IPS-NIHi11 (cell line): ENCODE data around the gene PRKG1.

Experiments
- DNase-seq: peaks from one replicate; pipeline ENCODE4 v3.0.0; 2012; ENCODE audit warnings: mixed read lengths, low spot score

PRKG1 gene

GRCh38 chr10:51599647-51600046 is 525.4 kb downstream of the PRKG1 start:
- no peak for DNase-seq

DNA sequence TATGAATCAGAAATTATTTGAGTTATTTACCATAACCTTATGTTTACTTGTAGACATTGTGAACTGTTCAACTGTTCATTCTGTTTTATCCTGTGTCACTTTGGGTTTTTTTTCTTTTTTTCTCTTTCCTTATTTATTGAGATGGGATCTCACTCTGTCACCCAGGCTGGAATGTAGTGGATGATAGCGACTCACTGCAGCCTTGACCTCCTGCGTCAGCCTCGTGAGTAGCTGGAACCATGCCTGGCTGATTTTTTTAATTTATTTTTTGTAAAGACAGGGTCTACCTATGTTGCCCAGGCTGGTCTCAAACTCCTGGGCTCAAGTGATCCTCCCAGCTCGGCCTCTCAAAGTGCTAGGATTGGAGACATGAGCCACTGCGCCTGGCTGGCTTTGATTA is 528.0 kb downstream of the PRKG1 start:
- DNase-seq: no peak

DNA sequence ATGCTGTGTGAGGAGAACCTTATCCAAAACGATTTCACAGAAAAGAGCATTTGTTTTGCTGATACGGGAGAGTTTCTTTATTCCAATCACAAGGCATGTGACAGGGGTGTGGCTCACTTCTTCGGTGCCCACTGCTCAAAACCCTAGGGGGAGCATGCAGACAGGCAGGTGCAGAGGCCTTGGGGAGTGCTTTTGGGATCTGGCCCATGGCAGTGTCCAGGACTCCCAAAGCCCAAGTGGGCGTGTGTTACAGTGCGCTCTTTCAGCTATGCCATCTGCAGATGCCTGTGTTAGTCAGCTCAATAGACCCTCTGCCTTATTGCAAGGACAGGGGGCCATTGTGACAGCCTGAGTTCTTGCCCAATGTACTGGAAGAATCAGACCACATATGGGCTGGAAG is 530.3 kb downstream of the PRKG1 start:
- DNase-seq: no peak

DNA sequence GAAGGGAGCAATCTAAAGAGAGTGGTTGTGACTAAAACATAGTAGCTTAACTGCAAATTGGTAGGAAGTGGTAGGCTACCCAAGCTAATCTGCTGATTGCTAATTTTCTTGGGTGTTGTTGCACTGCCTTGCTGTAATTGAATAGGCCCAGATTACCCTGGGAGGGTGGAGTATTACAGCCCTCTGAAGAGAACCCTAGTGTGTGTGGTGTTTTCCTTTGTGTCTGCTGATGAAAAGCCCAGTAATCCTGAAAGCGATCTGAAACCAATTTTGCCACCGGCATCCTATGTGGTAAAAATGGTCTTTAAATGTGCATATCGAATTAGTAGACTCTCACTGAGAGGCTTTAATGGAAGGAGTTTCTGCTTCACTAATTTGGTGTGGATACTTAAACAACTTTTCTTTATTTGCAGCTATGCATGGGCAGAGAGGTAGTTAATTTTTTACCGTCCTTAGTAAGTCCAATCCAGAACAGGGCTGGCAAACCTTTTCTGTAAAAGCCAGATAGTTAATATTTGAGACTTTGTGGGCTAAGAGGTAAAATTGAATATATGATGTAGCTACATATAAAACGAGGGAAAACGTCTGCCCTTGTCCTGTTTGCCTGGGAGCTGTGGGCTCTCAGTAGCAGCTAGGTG is 532.7 kb downstream of the PRKG1 start:
- DNase-seq: no peak

DNA sequence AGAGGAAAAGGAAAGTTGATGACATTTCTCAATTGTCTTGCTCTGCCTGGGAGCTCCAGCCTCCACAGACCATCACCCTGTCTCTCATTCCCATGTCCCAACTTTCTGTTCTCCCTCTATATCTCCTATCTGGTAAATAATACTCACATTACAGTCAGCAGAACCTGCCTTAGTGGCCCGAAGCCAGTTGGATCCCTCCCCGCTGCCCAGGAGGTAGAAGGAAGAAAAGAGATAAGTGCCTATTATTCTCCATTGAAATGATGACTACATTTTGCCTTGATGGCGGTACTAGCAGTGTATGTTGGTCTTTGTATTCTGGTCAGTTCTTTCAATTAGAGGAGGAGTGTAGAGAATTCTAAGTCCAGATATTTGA is 533.2 kb downstream of the PRKG1 start:
- DNase-seq: no peak

GRCh38 chr10:51608211-51608610 is 533.9 kb downstream of the PRKG1 start:
- DNase-seq: no peak

DNA sequence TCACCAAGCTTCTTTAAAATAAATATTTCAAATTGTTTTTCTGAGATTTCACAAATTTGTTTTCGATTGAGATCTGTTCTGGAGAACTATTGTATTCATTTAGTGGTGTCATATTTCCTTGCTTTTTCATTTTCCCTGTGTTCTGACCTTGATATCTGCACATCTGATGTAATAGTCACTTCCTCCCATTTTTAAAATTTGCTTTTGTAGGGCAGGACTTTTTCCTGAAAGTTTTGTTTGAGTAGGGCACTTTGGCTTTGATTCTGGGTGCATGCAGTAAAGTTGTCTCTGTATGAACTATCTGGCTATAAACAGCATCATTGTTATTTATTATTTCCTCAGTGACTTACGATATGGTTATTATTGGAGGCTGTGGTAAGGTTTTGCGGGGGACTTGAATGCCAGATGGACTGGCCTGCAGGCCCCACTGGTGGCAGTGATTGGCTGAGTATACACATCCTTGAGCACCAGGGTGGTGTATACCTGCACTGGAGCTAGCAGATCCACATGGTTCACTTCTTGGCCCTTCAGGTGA is 541.5 kb downstream of the PRKG1 start:
- DNase-seq: no peak

DNA sequence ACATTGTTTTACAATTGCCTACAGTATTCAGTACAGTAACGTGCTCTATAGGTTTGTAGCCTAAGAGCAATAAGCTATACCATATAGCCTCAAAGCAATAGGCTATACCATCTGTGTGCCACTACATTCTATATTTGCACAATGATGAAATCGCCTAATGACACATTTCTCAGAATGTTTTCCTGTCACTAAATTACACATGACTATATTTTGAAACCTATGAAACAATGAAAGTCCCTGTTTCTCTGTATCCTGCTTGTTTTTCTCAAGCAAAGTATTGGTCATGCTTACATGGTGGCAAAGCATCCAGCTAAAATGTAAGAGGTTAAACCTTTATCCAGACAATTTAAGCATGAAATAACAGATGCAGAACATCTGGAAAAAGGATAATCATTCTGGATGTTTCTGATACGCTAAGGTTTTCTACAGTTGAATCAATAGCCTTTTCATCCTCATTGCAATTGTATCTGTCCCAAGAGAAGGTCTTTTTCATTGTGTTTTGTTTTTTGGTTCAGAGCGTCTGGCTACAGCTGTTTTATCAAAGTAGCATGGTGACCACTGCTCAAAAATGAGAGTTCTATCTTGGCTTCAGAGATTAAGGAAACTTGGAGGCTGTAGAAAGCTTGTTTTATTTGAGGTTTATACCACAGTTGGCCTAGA is 543.4 kb downstream of the PRKG1 start:
- no peak for DNase-seq

DNA sequence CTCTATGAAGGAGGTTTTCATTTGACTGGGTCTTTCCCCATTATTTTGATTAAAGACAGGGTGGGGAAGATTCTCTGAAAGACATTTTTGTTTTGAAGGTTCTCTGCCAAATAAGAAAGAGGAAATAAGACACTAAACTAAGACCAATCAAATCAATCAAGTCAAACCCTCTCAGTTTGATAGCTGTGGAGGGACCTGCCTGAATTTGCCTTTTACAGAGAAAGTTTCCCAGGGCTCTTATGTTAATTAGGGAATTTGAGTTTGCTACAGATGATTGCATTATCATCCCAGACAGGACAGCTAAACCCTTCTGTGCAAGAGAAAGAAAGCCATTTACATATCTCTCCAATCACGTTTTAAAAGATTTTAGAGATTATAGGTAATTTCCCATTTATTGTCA is 545.1 kb downstream of the PRKG1 start:
- DNase-seq: no peak

GRCh38 chr10:51620131-51620530 is 545.8 kb downstream of the PRKG1 start:
- DNase-seq: no peak

DNA sequence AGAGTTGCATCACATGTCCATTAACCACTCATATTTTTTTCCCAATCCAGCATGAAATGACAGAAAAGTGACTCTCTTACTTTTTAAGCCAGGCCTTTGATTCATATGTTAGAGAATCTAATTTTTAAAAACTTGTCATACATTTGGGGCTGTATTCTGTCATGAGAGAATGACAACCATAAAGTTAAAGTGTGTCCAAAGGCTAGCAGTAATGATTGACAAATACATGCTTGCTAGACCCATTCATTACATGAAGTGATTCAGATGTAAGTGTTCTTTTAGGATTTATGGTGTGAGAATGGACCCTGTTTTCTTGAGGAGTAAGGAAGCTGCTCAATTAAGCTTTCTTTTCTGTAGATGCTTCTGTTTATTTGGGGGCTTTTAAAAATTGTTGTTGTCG is 549.7 kb downstream of the PRKG1 start:
- no peak for DNase-seq

DNA sequence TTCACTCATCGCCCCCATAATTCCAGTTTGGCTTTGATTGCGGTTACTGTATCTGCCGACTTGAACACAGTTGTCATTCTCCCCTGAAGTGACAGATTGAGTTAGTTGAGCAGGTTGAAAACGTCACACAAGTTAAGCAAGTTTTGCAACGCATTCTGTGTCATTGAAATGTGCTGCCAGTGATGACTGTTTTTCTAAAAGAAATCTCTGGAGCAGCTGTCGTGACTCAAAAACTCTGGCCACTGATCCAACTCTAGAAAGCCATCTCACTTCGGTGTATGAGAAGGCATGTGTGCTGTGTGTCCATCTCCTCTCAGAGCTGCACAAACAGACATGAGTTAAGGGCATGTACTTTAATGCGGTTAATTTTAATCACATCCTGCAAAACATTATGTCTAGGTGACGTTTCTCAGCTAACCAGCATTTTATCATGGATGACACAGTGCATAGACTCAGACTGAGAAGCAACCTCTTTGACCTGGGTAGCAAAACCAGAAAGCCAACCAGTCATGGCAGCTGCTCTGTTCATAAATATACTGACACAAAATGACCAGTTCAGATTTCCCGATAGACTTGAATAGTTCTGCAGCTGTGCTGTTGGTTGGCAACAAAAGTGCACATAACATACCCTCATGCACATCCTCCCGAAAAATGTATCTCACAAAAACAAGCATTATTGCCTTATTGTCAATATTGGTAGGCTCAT is 555.8 kb downstream of the PRKG1 start:
- no peak for DNase-seq

- no peak for DNase-seq
These were observed 556.3 kb downstream of the PRKG1 start for GRCh38 chr10:51630640-51631005.

DNA sequence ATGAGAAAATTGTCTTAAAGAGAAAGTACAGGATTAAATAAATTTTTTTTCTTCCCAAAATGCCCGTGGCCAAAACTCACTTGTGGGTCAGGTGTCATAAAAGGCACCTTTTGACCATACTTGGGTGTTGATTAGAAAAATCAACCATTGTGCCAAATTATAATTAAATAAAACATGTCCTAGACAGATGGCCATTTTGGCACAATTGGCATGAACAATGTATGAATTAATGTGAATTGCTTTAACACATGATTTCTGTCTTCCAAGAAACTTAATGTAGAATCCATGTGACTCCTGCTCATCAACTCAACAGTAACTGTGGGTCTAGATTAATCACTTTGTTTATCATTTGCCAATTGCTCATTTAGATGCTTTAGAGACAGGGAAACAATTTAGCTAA is 561.1 kb downstream of the PRKG1 start:
- no peak for DNase-seq

- no peak for DNase-seq
These were observed 563.9 kb downstream of the PRKG1 start for GRCh38 chr10:51638211-51638610.

DNA sequence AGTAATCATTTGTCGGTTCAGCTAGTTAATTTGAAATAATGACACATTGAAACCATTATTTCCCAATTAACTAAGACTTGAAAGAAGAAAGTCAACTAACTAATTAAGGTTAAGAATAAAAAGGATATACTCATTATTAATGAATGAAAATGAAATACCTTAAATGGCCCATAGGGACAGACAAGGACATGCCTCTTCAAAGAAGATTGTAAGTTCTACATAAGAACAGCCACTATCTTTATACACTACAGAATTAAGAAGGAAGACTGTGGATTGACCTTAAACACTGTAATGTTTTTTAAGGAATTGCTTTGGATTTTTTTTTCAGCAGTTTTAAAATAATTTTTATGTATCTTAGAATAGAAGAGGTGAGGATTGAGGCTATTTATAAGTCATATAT is 564.5 kb downstream of the PRKG1 start:
- no peak for DNase-seq

- DNase-seq: no peak
These were observed 566.0 kb downstream of the PRKG1 start for GRCh38 chr10:51640120-51640819.

- no peak for DNase-seq
These were observed 568.3 kb downstream of the PRKG1 start for GRCh38 chr10:51642581-51642980.

DNA sequence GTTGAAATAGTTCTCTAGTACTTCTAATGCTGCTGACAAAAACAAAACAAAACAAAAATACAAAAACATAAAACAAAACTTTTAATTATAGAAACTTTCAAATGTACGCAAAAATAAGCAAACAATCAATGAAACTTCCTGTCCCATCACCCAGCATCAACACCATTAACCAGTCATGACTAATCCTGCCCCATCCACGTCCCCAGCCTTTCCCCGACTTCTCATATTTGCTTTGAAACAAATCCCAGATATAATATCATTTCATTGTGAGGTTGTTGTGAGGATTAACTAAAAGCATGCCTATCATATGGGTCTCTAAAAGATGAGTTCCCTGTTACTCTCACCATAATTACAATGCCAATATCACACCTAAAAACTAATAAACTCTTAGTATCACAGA is 569.4 kb downstream of the PRKG1 start:
- DNase-seq: no peak

GRCh38 chr10:51649064-51649463 is 574.8 kb downstream of the PRKG1 start:
- DNase-seq: no peak

DNA sequence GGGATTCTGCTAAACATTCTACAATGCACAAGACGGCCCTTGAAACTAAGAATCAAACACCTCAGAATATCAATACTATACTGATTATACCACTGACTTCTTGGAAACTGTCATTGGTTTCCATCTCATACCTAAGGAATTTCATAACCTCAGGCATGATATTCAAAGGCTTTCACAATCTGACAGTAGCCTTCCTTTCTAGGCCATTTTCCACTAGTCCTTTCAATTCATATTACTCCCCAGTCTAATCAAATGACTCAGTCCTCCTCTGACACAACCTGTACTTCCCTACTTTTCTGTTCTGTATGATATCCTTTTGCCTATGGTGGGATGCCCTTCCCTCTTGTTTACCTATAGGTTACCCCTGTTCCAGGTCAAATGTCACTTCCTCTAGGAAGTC is 576.8 kb downstream of the PRKG1 start:
- DNase-seq: no peak

GRCh38 chr10:51653025-51653424 is 578.7 kb downstream of the PRKG1 start:
- no peak for DNase-seq

- no peak for DNase-seq
These were observed 580.6 kb downstream of the PRKG1 start for GRCh38 chr10:51654918-51655317.
